Measurements from ENCODE around the gene IQGAP3. TPM values are rescaled to one million over a fixed set of nuclear protein-coding genes. Genes with fewer than 3 reads are reported as not detected.

The IQGAP3 gene
- total RNA-seq, 2 donors from 2014 or later, result 0.52 TPM; not detected in 1

DNA sequence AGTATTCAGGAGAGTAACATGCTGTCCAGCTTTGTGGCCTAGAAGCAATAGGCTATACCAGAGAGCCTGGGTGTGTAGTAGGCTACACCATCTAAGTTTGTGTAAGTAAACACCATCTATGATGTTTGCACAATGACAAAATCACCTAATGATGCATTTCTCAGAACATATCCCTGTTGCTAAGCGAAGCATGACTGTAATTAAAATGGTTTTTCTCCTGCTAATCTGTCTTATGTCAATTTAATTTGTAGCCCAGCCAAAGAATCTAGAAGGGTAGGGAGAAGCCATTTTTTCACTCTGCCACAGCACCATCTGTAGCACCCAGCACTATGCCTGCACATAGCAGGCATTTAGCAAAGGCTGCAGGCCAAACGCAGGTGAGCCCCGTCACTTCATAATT, 5.2 kb upstream of the IQGAP3 start:
- WGBS, 2 donors, result 78 to 80% methylated on average over 3 of the region's 3 CpGs
- ATAC-seq (peak; percentile 8), DNase-seq (no peak)
- Histone ChIP-seq H3K4me1 (peaks cover 2% of the 10 kb centered on the region), H3K36me3 (replicated peaks in 1 of 2; ENCODE audit: insufficient read depth in 1 of 2, low read depth in 2 of 2) (no peaks in the 10 kb centered on the region), H3K9me3 (no peaks in the 10 kb centered on the region), H3K4me3 (no peak overlapping the region), H3K27ac (no peak overlapping the region), H3K27me3 (no peaks in the 10 kb centered on the region)
- TF ChIP-seq POLR2A (IDR thresholded peaks at IDR 0.05), result no peak
- TF ChIP-seq, protein P1, sequence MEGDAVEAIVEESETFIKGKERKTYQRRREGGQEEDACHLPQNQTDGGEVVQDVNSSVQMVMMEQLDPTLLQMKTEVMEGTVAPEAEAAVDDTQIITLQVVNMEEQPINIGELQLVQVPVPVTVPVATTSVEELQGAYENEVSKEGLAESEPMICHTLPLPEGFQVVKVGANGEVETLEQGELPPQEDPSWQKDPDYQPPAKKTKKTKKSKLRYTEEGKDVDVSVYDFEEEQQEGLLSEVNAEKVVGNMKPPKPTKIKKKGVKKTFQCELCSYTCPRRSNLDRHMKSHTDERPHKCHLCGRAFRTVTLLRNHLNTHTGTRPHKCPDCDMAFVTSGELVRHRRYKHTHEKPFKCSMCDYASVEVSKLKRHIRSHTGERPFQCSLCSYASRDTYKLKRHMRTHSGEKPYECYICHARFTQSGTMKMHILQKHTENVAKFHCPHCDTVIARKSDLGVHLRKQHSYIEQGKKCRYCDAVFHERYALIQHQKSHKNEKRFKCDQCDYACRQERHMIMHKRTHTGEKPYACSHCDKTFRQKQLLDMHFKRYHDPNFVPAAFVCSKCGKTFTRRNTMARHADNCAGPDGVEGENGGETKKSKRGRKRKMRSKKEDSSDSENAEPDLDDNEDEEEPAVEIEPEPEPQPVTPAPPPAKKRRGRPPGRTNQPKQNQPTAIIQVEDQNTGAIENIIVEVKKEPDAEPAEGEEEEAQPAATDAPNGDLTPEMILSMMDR (IDR thresholded peaks at IDR 0.05), result no peak
- intact Hi-C loops (cut with DNase I), result no loop called here

DNA sequence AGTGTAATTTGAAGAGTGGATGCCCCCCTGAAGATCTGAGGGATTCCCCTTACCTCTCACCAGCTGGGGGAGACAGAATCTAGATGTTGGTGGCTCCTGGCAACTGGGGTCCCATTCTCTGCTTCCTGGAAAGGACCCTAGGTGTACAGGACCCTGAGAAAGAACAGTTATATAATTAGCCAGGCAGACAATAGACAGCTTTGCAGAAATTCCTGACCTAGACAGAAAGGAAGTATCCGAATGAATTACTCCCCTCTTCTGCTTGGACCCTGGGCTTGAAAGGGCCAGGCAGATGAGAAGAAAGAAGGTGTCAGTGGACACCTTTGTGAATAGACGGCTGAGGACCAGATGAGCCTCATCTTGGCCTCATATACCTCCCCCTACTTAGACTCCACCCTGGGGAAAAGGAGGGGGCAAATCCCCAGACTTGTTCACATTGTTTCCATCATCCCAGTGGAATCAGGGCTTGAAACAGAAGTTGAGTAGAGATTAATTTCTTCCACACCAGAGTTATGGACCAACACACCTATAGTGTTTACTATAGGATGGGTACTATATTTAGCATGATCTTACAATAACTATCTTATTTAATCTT, 1.8 kb upstream of the IQGAP3 start:
- Histone ChIP-seq H3K4me1 (peaks cover 10% of the 10 kb centered on the region), H3K36me3 (replicated peaks in 1 of 2; ENCODE audit: insufficient read depth in 1 of 2, low read depth in 2 of 2) (no peaks in the 10 kb centered on the region), H3K4me3 (no peak overlapping the region), H3K27me3 (no peaks in the 10 kb centered on the region), H3K27ac (no peak overlapping the region), H3K9me3 (no peaks in the 10 kb centered on the region)
- DNase-seq (no peak), ATAC-seq (no peak)
- TF ChIP-seq POLR2A (IDR thresholded peaks at IDR 0.05), result no peak
- TF ChIP-seq, protein P1 (IDR thresholded peaks at IDR 0.05), result no peak
- 50% methylated on average over 2 of the region's 2 CpGs for WGBS, 2 donors
- intact Hi-C loops (cut with DNase I), result no loop called here

DNA sequence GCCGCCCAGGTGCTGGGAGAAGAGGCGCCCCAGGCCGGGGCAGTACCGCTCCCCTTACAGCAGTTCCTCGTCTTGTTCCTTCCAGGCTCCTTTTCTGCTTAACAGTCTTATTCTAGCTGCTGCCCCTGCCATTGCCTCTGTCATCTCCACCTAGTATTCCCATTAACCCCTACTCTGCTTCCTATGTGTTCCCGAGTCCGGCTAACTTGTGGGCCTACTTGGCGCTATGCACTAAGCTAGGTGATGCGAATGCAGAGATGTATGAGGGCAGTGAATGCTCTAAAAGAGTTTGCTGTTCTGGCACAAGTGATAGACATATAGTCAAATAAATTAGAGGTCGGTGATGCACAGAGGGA, 276 bp upstream of the IQGAP3 start:
- Histone ChIP-seq H3K36me3 (replicated peaks in 1 of 2; ENCODE audit: insufficient read depth in 1 of 2, low read depth in 2 of 2) (no peaks in the 10 kb centered on the region), H3K9me3 (no peaks in the 10 kb centered on the region), H3K4me1 (peaks cover 10% of the 10 kb centered on the region), H3K27me3 (no peaks in the 10 kb centered on the region), H3K4me3 (no peak overlapping the region), H3K27ac (no peak overlapping the region)
- DNase-seq, result no peak
- ATAC-seq, result no peak
- 32 to 33% methylated on average over 10 of the region's 10 CpGs for WGBS, 2 donors
- TF ChIP-seq POLR2A (IDR thresholded peaks at IDR 0.05), result no peak
- TF ChIP-seq, protein P1 (IDR thresholded peaks at IDR 0.05), result no peak
- intact Hi-C loops (cut with DNase I), result no loop called here

DNA sequence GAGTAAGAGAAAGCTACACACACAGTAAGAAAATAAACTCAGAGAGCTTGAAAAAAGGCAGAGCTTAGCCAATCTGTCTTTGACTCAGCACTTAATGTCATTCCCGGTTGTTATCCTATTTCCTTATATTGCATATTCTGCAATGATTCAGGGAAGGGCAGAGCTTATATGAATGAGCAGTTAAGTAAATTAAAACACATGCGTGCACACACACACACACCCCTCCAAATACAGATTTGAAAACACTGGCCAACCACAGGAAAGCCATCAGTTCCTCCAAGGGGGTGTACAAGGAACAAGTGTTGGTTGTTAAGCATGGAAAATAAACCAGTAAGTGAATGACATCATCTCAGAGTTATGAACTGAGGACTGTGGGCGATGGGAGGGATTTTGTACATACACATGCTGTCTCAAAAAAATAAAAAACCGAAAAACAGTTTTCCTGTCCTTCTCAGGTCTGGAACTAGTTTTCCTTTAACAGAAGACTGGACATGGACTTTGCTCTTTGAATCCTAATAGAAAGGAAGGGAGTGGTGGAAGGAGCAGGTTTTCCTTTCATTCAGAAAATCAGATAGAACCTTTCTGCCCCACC, 1.0 kb downstream of the IQGAP3 start:
- no peak for TF ChIP-seq POLR2A (IDR thresholded peaks at IDR 0.05)
- TF ChIP-seq, protein P1 (IDR thresholded peaks at IDR 0.05), result no peak
- intact Hi-C loops (cut with DNase I), result no loop called here
- Histone ChIP-seq H3K27ac (no peak overlapping the region), H3K27me3 (no peaks in the 10 kb centered on the region), H3K36me3 (replicated peaks in 1 of 2; ENCODE audit: insufficient read depth in 1 of 2, low read depth in 2 of 2) (no peaks in the 10 kb centered on the region), H3K9me3 (no peaks in the 10 kb centered on the region), H3K4me3 (no peak overlapping the region), H3K4me1 (peaks cover 10% of the 10 kb centered on the region)
- 6% methylated on average over 4 of the region's 4 CpGs for WGBS, 2 donors
- DNase-seq (no peak), ATAC-seq (no peak)

DNA sequence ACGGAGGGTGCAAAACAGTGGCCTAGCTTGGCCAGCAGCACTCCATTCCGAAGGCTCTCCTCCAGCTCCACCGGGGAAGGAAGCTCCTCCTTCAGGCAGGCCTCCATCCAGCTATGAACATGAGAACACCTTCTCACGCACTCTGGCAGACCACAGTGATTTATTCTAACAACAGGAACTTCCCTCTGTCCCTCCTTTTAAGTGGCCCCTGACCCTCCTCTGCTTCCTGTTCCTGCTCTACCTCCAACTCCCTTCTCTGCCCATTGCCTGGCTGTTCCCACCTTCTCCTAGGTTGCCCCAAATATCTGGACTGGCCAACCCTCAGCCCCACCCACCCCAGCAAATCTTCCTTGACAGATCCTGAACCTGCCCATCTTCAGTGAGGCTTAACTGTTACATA, 5.9 kb downstream of the IQGAP3 start:
- Histone ChIP-seq H3K27me3 (no peaks in the 10 kb centered on the region), H3K27ac (no peak overlapping the region), H3K4me1 (no peaks in the 10 kb centered on the region), H3K9me3 (no peaks in the 10 kb centered on the region), H3K4me3 (no peak overlapping the region), H3K36me3 (replicated peaks in 1 of 2; ENCODE audit: insufficient read depth in 1 of 2, low read depth in 2 of 2) (no peaks in the 10 kb centered on the region)
- ATAC-seq (no peak), DNase-seq (no peak)
- intact Hi-C loops (cut with DNase I), result no loop called here
- WGBS, 2 donors, result 83 to 87% methylated on average over 4 of the region's 4 CpGs
- TF ChIP-seq POLR2A (IDR thresholded peaks at IDR 0.05), result no peak
- TF ChIP-seq, protein P1 (IDR thresholded peaks at IDR 0.05), result no peak

Data from body of pancreas (tissue), 4 donors.